Suppressor macrophage treated with lipopolysaccharide for 1 hour (primary cell): ENCODE results near the gene HDAC7.

Source experiments
- DNase-seq, 3 donors: peaks; one replicate each; pipeline ENCODE4 v3.0.0-alpha.2; 2020 to 2022

Gene HDAC7

GRCh38 chr12:47758834-47759690 lies 60.6 kb downstream of the HDAC7 start, which contains the start of gene RAPGEF3:
RAPGEF3 (minus strand) TSS chr12:47758880; CDS start chr12:47758556, 324 bp downstream.
- DNase-seq = peak; percentile 93 to 96 (median 94)

DNA sequence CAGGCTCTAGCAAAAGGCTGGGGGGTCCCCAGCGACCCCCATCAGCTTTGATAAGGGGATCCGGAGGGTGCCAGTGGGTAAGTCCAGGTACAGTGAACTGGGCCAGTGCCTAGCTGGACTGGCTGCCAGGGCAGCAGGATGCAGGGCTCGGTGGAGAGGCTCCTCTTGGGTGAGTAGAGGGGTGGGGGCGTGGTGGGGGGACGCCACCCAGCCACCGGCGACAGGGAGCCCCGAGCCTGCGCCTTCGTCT lies 61.2 kb downstream of the HDAC7 start:
- DNase-seq = no peak

DNA sequence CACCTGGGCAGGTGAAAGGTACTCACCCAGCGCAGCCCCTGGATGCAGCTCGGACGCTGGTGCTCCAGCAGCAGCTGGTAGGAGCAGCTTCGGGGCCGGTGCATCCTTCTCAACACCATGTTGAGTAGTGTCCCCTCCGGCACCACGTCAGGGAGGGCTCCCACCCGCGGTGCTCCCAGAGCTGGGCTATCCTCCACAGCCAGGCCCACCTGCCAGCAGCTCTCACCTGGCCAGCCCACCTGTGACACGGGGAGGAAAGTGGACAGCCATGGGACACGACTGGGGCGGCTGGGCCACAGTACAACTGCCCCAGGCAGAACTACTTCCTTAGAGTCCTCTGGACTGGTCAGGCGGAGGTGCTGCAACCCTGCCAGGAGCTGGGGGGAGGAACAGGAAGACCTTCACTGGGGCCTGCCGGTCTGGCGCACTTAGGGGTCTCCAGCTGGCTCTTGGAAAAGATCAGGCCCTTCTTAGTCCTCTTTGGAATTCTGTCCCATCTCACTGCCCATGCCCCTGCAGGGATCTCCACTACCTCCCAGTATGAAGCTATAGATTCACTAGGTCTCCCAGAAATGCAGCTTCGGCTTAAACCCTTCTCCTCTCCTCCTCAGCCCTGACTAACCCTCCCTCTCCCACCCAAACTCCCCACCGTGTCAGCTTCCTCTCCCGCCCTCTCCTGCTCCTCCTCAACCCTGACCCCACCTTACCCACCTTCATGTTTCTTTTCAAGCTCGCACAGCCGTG lies 61.7 kb downstream of the HDAC7 start:
- peak; percentile 33 to 65 (median 52) for DNase-seq

DNA sequence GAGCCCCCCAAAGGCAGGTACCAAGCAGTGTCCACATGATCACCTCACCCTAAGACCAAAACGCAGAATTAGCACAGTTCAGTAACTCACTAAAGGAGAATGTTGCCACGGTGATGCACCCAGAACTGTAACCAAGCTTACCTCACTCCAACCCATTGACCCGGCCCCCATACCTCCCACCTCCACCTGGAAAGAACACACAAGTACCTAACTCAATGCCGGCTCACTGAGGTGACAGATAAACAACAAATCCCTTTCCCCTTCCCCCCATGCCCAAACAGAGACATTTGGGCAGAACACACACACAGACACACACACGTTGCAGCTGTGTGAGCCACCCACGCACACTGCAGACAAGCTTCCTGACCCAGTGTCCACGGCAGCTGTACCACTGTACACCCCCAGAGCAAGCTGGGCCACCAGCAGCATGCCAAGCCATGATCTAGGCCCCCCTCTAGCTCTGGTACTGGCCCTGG lies 62.3 kb downstream of the HDAC7 start:
- DNase-seq = peak in 2 of 3 donors; percentile 31 to 48

- peak; percentile 38 to 63 (median 54) for DNase-seq
These were observed 63.8 kb downstream of the HDAC7 start for GRCh38 chr12:47755655-47756562.

DNA sequence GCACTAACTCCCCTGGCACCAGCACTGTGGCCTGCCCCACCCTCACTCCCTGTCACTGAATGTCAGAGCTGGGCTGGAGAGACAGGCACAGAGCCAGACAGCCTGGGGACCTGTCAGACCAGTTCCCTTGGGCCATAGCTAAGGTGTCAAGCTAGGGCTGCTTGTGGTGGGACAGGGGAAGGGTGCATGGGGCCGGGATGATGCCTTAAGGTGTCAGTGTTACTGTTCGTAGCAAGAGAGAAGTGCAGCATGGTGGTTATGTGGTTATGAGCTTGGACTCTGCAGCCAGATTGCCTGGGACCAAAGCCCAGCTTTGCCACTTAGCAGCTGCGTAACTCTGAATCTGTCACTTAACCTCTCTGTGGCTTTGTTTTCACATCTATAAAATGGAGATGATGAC lies 64.8 kb downstream of the HDAC7 start:
- DNase-seq = no peak

DNA sequence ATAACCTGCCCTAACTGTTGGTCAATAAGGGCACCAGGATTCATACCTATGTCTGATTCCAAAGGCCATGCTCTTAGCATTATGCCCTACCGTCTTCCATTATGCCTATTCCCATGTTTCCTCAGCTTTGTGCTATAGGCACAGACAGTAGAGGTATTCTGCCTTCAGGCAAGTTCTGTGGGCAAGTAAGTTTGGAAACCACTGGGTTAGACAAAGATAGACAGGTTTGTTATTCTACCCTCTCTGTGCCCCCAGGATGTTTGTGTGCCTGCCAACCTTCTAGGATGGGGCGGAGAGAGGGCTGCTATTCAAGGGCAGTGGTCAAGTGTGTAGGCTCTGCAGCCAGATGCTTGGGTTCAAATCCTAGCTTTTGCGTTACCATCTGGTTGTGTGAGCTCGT lies 65.6 kb downstream of the HDAC7 start:
- DNase-seq = no peak

- DNase-seq = no peak
These were observed 66.4 kb downstream of the HDAC7 start for GRCh38 chr12:47753021-47754001.

DNA sequence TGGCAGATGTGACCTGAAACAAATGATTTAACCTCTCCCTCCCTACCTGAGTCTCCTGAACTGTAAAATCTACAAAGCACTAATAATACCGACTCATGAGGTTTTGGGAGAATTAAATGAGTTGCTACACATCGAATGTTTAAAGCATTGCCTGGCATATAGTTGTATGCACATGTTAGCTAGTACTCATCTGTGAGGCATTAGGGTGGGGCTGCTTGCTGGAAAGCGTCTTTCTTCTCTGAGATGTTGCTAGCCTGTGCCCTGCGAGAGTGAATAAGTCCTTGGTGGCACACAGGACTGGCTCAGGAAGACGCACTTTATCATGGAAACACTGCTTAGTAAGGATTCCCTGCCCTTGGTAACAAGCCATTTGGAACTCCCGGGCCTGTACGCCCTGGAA lies 67.2 kb downstream of the HDAC7 start:
- DNase-seq = no peak

GRCh38 chr12:47752121-47752520 lies 67.6 kb downstream of the HDAC7 start:
- DNase-seq = no peak

DNA sequence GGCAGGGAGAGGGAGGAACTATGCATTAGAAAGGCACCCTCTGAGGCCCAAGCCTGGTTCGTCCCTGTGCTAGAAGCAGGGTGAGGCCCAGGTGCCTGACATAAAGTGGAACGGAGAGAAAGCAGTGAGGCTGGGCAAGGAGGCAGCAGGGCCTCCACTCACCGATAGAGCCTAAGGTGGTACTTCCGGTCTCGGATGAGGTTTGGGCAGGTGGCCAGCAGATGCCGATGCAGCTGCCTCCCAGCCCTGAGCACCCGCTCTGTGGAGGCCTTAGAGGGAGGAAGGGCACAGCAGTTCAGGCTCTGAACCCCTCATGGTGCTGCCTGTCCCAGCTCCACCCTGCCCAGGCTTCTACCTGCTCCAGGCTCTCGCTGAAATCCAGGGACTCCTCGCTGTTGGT lies 68.1 kb downstream of the HDAC7 start:
- no peak for DNase-seq

DNA sequence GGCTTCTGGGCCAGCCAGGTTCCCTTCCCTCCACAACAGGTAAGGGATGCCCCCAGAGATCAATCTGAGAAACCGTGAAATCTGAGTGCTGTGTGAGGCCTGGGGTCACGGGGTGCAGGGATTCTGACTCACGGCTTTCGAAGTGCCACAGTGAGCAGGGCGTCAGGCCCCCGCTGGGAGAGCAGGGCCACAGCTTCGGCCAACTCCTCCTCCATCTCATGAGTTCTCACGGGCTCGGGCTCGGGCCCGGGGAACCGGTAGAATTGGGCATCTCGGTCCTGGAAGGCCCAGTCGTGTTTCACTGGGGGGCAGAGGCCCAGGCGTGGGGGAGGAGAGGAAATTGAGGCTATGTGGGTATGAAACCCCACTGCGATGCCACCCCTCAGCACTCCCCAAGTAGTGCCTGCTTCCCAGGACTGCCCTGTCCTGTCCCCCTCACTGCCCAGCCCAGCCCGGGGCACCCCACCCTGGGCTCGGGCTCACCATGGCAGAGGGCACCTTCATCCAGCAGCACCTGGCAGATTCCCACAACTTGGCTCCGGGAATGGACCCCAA lies 68.7 kb downstream of the HDAC7 start:
- DNase-seq = no peak

DNA sequence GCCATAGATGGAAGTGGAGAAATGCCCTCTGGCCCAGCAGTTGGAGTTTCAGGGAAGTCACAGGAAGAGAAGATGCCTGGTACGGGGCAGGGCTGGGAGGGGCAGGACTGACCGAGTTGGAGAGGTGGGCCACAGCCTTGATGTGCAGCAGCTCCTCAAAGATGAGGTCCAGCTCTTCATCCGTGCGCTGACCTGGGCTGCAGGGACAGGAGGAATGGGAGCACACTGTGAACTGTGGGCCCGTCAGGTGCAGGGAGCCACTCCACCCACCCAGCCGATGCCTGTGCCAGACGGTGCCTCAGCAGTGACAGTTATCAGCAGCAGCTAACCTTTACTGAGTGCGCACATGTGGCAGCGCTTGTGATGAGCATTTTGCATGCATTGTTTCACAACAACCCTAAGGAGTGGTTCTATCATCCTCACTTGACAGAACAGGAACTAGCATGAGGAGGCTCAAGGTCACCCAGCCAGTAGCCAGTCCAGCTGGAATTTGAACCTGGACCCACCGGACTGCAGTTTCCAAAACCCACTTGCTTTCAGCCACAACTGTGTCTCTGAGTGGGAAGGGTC lies 69.4 kb downstream of the HDAC7 start:
- DNase-seq = peak; percentile 72 to 75 (median 74)

- DNase-seq = no peak
These were observed 70.8 kb downstream of the HDAC7 start for GRCh38 chr12:47748899-47749298.

DNA sequence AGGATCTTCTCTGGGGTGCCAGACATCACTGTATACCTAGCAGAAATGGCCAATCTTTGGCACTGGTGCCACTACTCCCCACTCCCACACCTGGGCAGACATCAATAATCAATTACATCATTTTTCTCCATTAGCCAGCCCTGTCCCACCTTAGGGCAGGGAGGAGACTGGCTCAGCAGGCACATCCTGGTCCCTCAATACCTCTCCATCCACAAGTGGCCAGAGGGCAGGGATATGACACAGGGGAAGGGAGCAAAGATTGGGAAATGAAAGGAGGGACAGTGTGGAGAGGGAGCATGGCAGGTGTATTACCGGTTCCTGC lies 71.2 kb downstream of the HDAC7 start:
- no peak for DNase-seq

DNA sequence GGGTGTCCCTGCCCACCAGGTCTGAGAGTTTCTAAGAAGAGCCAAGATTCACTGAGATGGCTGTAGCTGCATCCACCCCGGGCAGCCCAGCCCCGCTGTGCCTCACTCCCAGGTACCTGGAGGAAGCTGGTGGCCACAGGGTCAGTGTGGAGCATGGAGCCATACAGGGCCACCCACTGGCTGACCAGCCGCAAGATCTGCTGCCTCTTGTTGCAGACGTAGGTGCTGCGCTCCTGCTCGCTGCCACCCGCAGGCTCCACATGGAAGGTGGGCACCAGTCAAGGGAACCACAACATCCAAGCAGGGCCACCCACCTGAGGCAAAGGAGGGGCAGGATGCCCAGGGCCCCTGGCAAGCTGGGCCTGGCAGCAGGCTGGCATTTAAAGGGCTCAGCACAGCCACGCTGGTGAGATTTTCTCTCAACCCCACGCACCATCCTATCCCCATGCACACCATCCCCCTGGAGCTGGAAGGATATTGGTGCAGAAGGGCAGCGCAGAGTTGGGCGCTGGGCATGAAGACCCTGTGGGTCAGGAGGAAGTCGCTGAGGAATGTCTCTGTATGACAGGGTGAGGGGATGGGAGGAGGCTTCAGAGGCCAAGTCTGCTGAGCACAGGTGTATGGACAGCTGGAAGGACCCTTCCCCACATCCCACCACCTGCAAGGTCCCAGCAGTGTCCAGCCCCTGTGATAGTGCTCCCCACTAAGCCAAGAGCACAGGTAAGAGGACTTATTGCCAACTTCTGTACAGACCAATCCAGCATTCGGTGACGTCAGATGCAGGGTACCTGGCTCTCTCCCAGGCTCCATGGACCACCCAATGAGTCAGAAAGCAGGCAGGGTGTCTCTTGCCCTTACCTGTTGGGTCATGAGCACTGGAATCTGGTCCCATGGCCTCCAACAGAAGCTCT lies 71.9 kb downstream of the HDAC7 start:
- no peak for DNase-seq

GRCh38 chr12:47747126-47747525 lies 72.6 kb downstream of the HDAC7 start:
- no peak for DNase-seq

DNA sequence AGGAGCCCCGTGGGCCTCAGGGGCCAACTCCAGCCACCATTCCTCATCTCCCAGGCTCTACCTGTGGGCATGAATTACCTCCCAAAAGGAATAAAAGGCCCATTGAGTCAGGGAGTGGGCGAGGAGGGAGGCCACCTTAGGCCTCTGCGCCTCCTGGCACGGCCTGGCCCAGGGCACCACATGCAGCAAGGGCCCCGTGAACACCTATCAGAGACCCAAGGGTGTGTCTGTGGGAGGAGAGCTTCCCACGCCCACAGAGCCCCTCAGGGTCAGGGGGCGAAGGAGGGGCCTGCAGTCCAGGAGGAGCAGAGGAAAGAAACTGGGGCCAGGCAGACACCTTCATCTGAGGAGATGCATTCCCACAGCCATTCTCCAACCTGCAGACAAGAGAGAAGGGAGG lies 73.2 kb downstream of the HDAC7 start:
- no peak for DNase-seq

- no peak for DNase-seq
These were observed 73.6 kb downstream of the HDAC7 start for GRCh38 chr12:47746073-47746472.

- no peak for DNase-seq
These were observed 74.1 kb downstream of the HDAC7 start for GRCh38 chr12:47745485-47746041.
